GM21526 (cell line): Measurements from ENCODE around the gene FGD4.
"Not testable (repeated sequence)": the region's sequence is repeated elsewhere in the genome, so short reads cannot be mapped to it uniquely, and the experiment has no call there.

ENCODE experiments used
- ATAC-seq: cut with Tn5 transposase; IDR thresholded peaks from one replicate; pipeline ENCODE4 v1.9.1; 2021; ENCODE audit warnings: moderate library complexity; ENCODE audit not compliant: unreplicated experiment, low FRiP score

FGD4 gene

DNA sequence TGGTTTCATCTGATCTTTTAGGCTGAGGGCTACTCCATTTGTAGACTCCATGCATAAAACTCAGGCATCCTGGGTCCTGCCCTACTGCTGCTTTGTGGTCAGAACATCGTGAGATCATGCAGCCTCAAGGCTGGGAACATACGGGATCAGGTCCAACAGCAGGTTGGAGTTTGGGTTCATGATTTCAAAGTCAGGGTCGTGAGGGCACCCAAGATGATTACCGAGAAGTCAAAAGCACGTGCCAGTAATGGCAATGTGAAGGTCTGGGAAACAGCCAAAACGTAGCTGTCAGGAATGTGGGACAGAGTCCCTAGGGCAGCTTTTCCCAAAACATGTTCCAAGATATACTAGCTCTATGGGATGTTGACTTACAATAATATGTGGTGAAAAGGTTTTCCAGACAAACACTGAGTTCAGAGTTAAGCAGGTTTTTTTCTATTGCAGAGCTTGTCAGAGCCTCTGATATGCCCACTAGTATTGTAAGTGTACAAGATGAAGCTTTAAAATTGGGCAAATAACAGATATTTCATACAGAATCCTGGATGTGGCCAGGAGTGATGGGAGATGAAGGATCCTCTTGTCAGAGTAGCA lies 149.4 kb downstream of the FGD4 start:
- ATAC-seq, result no peak

DNA sequence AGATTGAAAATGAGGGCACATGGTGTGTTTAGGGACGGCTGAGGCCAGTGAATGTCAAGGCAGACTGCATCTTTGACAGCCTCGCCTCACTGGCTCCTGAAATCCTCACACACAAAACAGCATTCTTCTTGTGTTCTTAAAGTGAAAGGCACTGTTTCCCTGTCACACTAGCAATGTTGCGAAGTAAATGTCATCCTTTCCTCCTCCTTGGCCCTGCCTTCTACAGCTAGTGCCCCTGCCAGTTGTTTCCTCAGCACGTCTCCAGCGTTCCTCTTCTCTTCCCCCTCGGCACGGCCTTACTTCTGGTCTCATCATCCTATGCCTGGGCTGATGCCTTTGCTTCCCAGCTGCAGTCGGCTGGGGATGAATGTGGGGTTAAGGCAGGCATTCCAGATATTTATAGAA lies 150.3 kb downstream of the FGD4 start:
- no peak for ATAC-seq

DNA sequence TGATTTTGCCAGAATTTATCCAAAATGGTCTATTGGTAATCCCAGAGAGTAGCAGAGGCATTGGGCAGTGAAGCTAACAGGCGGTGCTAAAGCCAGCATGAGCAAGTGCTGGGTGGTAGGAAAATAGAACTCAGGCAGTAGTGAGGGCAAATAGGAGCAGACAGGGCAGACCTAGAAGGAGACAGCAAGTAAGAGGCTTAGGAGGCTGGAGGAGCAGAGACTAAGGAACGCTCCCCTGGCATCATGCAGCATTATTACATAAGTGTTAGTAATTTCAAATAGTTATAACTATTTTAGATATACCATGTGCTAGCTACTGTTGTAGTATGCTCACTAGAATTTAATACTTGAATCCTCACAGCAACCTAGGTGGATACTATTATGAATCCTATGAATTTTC lies 151.7 kb downstream of the FGD4 start:
- no peak for ATAC-seq

DNA sequence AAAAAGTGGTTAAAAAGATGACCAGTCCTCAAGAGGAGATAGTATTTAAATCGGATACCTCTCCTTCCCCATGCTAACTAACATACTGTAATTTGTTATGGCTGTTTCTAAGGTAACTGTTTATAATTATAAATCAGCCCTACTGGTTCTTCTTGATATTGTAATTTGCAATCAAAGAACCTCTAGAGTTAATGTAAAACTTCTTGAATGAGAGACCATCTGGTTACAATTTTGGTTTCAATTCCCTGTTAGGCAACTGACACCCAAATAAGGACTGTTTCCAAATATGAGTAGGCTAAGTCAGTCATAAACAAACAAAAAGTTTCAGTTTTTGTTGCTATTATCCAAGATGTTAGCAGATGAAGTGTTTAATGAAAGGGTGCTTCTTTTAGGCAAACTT lies 159.5 kb downstream of the FGD4 start:
- peak; percentile 98 for ATAC-seq

DNA sequence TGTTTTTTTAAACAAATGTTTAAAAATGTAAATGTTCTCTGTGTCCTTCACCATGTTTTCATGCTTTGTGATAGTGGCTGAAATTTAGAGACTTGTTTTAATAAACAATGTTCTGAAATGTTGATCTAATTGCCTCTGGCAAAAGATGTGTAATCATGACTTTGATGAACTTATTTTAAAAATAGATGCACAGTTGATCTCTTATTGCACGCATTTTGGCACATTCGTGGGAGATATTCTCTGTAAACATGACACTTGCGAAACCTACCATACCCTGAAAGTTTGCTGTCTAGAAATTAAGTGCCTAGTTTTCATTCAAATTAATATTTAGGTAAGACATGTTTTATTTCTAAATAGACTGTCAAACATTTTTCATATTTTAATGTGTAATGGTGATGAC lies 160.1 kb downstream of the FGD4 start:
- no peak for ATAC-seq

DNA sequence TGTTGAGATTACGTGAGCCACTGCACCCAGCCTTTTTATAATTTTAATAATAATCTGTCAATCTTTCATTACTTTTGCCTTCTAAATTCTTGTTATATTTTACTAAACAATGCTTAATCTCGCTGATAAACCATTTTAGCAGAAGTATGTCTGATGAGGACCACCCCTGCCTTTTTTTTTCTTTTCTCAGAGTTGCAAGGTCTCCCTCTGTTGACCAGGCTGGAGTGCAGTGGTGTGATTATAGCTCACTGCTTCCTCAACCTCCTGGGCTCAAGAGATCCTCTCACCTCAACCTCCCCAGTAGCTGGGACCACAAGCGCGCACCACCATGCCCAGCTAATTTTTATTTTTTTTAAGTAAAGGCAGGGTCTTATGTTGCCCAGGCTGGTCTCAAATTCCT lies 161.2 kb downstream of the FGD4 start:
- no peak for ATAC-seq

DNA sequence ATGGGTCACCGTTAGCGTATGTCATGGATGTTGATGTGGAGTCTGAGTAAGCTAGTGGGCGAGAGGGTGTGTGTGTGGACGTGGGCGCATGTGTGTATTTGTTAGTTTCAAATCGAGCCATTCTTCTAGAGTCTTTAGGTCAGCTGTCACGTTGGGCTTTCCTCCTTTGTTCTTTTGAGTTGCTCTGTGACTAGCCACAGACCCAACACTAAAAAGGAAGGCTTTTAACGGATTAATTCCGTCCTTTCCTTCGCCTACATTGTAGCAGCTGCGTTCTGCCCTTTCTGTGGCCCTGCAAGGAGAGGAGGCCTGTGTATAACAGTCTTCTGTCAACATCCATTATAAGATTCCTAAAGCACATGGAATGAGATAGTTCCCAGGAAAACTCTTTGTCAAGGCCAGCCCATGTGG lies 162.6 kb downstream of the FGD4 start:
- ATAC-seq, result no peak

DNA sequence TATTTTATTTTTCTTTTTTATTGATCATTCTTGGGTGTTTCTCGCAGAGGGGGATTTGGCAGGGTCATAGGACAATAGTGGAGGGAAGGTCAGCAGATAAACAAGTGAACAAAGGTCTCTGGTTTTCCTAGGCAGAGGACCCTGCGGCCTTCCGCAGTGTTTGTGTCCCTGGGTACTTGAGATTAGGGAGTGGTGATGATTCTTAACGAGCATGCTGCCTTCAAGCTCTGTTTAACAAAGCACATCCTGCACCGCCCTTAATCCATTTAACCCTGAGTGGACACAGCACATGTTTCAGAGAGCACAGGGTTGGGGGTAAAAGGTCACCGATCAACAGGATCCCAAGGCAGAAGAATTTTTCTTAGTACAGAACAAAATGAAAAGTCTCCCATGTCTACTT lies 163.1 kb downstream of the FGD4 start:
- not testable (repeated sequence) for ATAC-seq

DNA sequence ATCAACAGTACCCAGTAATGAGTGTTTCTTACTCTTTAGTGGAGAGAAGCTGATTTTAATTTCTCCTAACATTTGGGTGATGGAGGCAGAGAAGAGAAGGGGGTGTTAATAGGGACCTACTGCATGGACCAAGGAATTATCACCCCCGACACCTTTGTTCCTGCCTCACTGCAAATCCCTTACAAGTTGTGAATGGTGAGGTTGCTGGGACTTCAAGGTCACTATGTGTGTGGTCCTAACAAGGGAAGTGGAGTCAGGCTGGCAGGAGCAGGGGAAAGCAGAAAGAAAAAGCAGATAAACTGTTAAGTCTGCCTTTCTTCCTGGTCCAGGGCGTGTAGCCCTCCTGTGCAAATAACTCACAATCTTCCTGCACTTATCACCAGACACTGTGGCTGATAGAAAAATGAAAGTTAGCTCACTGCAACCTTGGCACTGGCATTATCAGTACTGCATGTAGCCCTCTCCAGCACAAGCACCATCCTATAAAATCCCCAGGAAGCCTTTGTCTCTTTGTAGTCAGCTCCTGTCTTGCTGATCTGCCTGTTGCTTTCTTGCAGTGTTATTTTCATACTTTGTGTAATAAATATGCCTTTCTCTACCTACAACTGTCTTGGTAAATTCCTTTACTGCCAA lies 167.4 kb downstream of the FGD4 start:
- ATAC-seq, result no peak

DNA sequence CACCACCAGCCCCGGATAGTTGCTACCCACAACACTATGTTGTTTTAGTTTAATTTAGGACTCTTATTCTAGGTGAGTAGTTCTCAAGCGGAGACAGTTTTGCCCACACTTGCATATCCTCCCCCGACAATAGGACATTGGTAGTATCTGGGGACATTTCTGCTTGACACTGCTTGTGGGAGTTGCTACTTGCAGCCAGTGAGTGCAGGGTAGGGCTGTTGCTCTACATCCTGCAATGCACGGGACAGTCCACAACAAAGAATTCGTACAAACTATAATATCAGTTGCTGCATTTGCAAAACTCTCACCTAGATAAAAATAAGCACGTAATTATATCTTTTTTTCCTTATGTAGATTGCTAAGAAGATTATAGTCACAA lies 167.9 kb downstream of the FGD4 start:
- no peak for ATAC-seq

DNA sequence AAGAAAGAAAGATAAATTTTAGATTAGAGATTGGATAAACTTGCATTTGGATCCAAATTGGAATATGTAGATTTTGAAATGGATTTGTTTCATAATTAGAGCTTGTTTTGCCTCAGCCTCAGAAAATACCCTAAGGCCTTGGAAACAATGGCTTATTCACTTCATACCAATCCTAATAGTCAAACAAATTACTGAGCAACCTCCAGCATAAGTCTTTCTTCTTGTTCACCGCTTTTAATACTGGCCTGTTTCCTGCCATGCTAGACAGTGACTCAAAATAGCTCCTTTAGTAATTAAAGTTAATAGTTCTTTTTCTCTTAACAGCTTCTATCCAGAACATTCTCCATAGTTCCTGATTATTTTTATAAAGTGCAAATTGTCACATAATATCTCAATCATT lies 168.9 kb downstream of the FGD4 start:
- ATAC-seq, result no peak

DNA sequence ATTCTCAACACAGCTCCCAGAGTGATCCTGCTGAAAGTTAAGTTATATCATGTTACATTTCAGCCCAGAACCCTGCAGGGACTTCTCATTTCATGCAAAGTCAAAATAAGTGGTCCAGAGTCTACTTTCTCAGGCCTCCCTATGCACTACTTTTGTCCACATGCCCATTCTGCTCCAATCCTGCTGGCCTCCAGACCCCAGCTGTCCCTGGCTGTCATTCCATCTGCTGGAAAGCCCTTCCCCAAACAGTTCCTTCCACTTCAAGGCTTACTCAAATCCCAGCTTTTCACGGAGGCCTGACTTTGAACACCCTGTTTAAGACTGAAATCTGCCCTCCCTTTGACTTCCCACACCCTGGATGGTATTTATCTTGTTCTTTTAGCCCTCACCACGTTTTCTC lies 169.9 kb downstream of the FGD4 start:
- no peak for ATAC-seq

DNA sequence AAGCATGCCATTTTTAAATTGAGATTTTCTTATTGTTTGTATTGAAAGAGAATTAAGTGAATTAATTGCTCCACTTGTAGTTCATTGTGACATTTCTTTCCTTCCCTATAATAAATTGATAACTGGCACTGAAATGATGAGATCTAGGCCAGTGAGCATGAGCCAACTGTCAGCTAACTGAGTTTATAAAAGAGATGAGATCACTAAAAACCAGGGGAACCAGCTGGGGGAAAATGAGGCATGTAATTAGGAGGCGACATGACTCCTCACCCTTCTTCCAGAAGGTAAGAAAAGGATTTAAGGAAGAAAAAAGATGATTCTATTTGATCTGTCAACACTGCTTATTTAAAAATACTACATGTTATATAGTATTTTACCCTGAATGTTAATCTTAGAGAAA lies 175.2 kb downstream of the FGD4 start:
- no peak for ATAC-seq

DNA sequence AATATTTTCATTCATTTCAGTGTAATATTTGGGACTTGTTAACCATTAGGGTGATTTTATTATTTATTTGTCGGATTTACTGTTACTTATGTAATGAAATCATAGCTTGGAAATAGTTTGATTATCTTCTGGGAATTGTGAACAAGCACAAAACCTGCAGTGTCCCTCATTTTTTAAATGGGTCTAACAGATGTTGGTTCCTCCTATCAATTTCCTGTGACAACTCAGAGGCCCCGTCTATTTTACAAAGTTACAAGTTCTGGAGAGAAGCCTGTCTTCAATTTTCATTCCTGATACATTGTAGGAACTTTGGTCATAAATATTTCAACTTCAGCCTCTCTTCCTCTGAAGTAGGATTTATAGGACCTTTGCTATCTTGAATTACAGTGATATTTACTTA lies 178.0 kb downstream of the FGD4 start:
- ATAC-seq, result no peak

DNA sequence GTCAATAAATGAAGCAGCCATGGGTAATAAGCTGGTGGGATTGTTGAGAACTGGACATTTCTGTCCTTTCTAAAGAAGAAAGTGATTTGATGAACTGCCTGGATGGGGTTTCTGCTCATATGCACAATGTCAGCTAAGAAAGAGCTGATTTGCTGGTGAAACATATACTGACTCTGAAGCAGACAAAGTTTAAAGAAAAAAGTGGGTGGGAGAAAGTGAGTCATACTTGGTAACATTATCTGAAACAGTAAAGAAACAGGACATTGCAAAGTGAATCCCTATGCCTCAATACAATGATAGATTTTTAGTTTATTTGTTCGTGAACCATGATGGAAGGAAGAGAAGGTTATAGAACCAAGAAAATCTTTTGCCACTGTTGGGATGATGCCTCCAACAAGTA lies 184.2 kb downstream of the FGD4 start:
- ATAC-seq, result no peak

DNA sequence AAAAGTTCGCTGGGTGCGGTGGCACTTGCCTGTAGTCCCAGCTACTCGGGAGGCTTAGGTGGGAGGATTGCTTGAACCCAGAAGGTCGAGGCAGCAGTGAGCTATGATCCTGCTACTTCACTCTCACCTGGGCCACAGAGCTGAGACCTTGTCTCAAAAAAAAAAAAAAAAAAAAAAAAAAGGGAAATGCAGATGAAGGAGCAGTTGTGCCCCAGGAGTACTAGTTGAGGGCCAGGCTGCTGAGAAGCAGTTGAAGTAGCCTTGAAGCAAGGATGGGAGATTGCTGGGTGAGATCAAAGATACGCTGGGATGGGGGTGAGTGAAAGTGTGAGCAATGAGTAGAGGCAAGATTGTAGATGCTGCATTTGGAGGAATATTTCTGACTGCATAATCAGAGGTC lies 186.3 kb downstream of the FGD4 start:
- no peak for ATAC-seq

DNA sequence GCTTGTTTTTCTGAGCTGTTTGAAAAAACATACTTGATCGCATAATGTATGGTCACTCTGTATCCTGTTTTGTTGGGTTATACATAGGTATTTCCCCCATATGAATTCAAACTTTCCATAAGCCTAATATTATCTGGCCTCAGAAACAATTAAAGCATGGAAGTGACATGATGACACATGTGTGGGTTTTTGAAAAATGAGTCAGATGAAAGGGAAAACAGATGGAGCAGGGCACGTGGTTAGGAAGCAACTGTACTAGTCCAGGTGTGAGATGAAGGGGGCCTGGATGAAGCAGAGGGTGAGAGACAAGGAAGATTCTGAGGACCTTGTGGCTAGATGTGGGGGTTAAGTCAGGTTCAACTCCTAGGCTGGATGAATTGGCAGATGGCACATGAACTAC lies 187.0 kb downstream of the FGD4 start:
- no peak for ATAC-seq

DNA sequence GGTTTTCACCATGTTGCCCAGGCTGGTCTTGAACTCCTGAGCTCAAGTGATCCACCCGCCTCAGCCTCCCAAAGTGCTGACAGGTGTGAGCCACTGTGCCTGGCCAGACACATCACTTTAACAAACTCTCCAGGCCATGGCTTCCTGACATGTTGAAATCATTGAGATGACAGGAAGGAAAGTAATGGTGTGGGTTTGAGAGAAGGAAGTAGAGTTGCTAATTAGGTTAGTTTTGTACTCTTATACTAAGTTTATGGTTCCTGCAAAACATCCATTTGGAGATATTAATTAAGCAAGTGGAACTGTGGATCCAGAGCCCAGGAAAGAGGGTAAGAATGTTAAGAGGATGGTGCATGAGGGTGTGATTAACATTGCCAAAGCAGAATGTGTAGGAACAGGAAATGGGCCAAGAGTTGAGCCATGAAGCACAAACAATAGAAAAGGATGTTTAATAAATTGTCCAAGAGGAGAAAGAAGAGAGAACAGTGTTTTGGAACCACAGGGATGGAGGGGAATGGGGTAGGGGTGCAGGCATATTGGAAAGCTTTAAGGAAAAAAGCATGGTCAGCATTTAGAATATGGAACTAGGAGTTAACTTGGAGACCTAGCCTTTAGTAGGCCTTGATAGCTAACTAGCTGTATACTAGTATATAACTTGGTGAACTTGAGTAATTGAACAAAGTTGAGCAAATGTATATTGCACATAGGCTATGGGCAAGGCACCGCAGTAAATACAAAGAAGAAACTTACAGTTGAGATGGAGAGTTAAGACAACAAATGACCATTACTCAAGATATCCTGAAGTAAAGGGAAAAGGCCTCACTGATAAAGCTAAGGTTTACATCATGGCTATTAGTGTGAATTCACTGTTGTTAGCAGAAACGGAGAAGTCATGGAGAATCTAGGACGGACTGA lies 188.5 kb downstream of the FGD4 start:
- no peak for ATAC-seq

DNA sequence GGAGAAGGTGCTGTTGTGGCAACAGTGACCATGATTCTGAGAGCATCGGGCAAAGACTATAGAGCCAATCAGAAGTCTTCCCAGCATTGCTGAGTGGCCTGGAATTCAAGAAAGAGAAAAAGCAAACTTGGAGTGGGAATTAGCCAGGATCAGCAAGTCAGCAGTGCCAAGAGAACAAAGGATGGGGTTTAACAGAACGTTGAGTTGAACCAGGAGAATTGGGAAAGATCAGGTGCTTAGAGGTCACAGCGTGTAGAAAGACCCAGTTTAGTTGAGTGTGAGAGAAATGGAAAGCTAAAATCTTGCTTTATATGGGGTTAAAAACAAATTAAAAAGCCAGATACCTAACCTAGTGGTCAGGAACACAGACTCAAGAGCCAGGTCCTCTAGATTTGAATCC lies 189.2 kb downstream of the FGD4 start:
- ATAC-seq, result no peak

DNA sequence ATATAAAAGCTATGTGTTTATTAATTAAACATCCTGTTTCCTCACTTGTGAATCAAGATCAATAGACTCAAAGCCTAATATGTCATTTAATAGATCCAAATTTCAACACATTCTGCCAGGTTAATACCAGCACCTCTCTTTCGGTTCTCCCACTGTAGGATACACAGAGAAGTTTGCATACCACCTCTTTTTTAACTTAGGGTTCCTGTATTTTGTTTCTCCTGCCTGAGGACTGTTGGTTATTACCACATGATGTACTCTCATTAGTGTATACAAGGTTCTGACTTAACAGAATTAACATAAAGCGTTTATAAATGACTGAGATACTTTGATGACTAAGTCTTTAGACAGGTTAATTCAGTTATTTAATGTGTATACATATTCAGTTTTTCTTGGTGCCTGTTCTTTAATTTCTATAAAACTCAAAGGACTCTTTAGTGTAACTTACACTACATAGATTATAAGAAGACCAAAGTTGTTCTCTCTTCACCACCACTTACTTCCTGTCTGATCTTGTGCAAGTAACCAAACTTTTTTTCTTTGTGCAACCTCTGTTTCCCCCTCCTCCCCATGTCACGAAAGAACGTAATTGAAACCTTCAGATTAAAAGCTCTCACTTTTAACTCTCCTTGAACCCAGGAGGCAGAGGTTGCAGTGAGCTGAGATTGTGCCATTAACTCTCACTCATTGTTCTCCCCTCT lies 190.0 kb downstream of the FGD4 start:
- no peak for ATAC-seq

DNA sequence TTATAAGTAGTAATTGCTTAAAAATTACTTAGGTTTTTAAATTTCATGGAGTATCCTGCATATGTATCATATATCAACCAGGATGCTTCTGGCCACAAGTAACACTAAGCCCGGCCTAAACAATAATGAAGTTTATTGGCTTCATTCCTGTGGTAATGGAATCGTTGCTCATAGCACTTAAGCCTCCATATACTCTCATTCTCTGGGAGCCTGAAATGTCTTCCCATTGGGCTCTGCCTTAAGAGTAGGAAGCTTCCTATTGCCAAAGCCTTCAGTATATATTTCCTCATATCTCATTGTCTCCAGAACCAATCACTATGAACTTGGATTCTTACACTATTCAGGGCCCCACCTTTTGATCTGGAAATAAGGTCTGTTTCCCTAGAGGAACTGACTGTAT lies 195.9 kb downstream of the FGD4 start:
- no peak for ATAC-seq
